Measurements from ENCODE around the gene TMEM220.
A peak's percentile ranks its signal among the peaks of the same experiment; 100 is the strongest.
"Not testable (repeated sequence)": the region's sequence is repeated elsewhere in the genome, so short reads cannot be mapped to it uniquely, and the experiment has no call there.

The TMEM220 gene

GRCh38 chr17:10727192-10727591 lies 2.6 kb downstream of the TMEM220 start:
- no peak for DNase-seq

- DNase-seq, result no peak
Observed at GRCh38 chr17:10726196-10726595, 3.6 kb downstream of the TMEM220 start.

- no peak for DNase-seq
Observed at GRCh38 chr17:10725262-10725661, 4.6 kb downstream of the TMEM220 start.

GRCh38 chr17:10724546-10725195 lies 5.2 kb downstream of the TMEM220 start:
- DNase-seq, result no peak

- DNase-seq, result no peak
Observed at GRCh38 chr17:10718547-10718946, 11.3 kb downstream of the TMEM220 start.

GRCh38 chr17:10716218-10716617 lies 13.6 kb downstream of the TMEM220 start:
- DNase-seq, result no peak

GRCh38 chr17:10713318-10713717 lies 16.5 kb downstream of the TMEM220 start:
- no peak for DNase-seq

- DNase-seq, result no peak
Observed at GRCh38 chr17:10705727-10706126, 24.1 kb downstream of the TMEM220 start.

- no peak for DNase-seq
Observed at GRCh38 chr17:10702574-10702973, 27.2 kb downstream of the TMEM220 start.

GRCh38 chr17:10699856-10700255 lies 30.0 kb downstream of the TMEM220 start:
- no peak for DNase-seq

GRCh38 chr17:10698096-10698818 lies 31.6 kb downstream of the TMEM220 start:
- DNase-seq, result no peak

- peak; percentile 87 for DNase-seq
Observed at GRCh38 chr17:10697092-10698081, 32.4 kb downstream of the TMEM220 start, which contains the start of the genes ADPRM and SCO1. Gene ADPRM, plus strand, starts transcription at chr17:10697594. Its CDS starts 7,333 bp downstream, at chr17:10704927. Gene SCO1, minus strand, starts transcription at chr17:10697533. Its CDS starts 26 bp downstream, at chr17:10697507.

- not testable (repeated sequence) for DNase-seq
Observed at GRCh38 chr17:10695875-10696407, 33.9 kb downstream of the TMEM220 start.

GRCh38 chr17:10687499-10687898 lies 42.3 kb downstream of the TMEM220 start:
- DNase-seq, result no peak

- no peak for DNase-seq
Observed at GRCh38 chr17:10683853-10684252, 46.0 kb downstream of the TMEM220 start.

- DNase-seq, result no peak
Observed at GRCh38 chr17:10681866-10682446, 47.9 kb downstream of the TMEM220 start.

GRCh38 chr17:10674704-10675103 lies 55.1 kb downstream of the TMEM220 start:
- DNase-seq, result no peak

GRCh38 chr17:10673312-10673711 lies 56.5 kb downstream of the TMEM220 start:
- no peak for DNase-seq

- DNase-seq, result no peak
Observed at GRCh38 chr17:10668775-10669174, 61.0 kb downstream of the TMEM220 start.

- DNase-seq, result no peak
Observed at GRCh38 chr17:10666906-10667305, 62.9 kb downstream of the TMEM220 start.

GRCh38 chr17:10664571-10664970 lies 65.3 kb downstream of the TMEM220 start:
- no peak for DNase-seq
